Astrocyte (in vitro differentiated cells and primary cell): Measurements from ENCODE around the gene ZRANB1. TPM values are rescaled to one million over a fixed set of nuclear protein-coding genes. Genes with fewer than 3 reads are reported as not detected.
A peak's percentile ranks its signal among the peaks of the same experiment; 100 is the strongest.

Experiments
- DNase-seq: peaks from one replicate; pipeline ENCODE4 v3.0.0-alpha.2; 2010; ENCODE audit warnings: low read depth
- FAIRE-seq: peaks from 2 replicates; lab custom pipeline; 2011; peaks lifted over from hg19 to GRCh38; lab: Jason Lieb, UNC
- H2AFZ ChIP-seq: 2 replicates; pipeline ENCODE4 v1.6.0; 2012; ENCODE audit warnings: low read depth, low read length, inconsistent platforms
- H3K27ac ChIP-seq: 2 replicates; pipeline ENCODE4 v1.5.1; 2011; ENCODE audit warnings: low read depth, low read length, inconsistent platforms
- H3K27me3 ChIP-seq: 2 replicates; pipeline ENCODE4 v1.6.0; 2011; ENCODE audit warnings: low read length, inconsistent platforms; ENCODE audit not compliant: insufficient read depth
- H3K36me3 ChIP-seq: 2 replicates; pipeline ENCODE4 v1.5.1; 2011; ENCODE audit warnings: low read length, inconsistent platforms; ENCODE audit not compliant: insufficient read depth
- H3K4me1 ChIP-seq: 2 replicates; pipeline ENCODE4 v1.5.1; 2011; ENCODE audit warnings: low read length, inconsistent platforms; ENCODE audit not compliant: insufficient read depth
- H3K4me2 ChIP-seq: 2 replicates; pipeline ENCODE4 v1.6.0; 2012; ENCODE audit warnings: low read length, inconsistent platforms
- H3K4me3 ChIP-seq: 2 replicates; pipeline ENCODE4 v1.5.1; 2011; ENCODE audit warnings: low read depth, mild to moderate bottlenecking, low read length, inconsistent platforms; ENCODE audit not compliant: insufficient read depth
- H3K79me2 ChIP-seq: 2 replicates; pipeline ENCODE4 v1.6.0; 2012; ENCODE audit warnings: mild to moderate bottlenecking, low read length, inconsistent platforms; ENCODE audit not compliant: insufficient read depth
- H3K9ac ChIP-seq: 2 replicates; pipeline ENCODE4 v1.6.0; 2012; ENCODE audit warnings: mild to moderate bottlenecking, low read length, inconsistent platforms
- H3K9me3 ChIP-seq: 2 replicates; pipeline ENCODE4 v1.5.1; 2012; ENCODE audit warnings: low read depth, mild to moderate bottlenecking, low read length, inconsistent platforms; ENCODE audit not compliant: insufficient read depth
- H4K20me1 ChIP-seq: 2 replicates; pipeline ENCODE4 v1.6.0; 2012; ENCODE audit warnings: low read length, inconsistent platforms; ENCODE audit not compliant: insufficient read depth
- H3K27ac Mint-ChIP-seq: one replicate; pipeline ENCODE4 v1.8.0; 2021; ENCODE audit warnings: mild to moderate bottlenecking, mixed read lengths; ENCODE audit not compliant: unreplicated experiment
- H3K27me3 Mint-ChIP-seq: one replicate; pipeline ENCODE4 v1.8.0; 2021; ENCODE audit warnings: low read depth, mixed read lengths; ENCODE audit not compliant: unreplicated experiment
- H3K36me3 Mint-ChIP-seq: one replicate; pipeline ENCODE4 v1.8.0; 2021; ENCODE audit warnings: low read depth, mixed read lengths; ENCODE audit not compliant: unreplicated experiment
- H3K4me1 Mint-ChIP-seq: one replicate; pipeline ENCODE4 v1.8.0; 2021; ENCODE audit warnings: low read depth, mixed read lengths; ENCODE audit not compliant: unreplicated experiment
- H3K4me3 Mint-ChIP-seq: one replicate; pipeline ENCODE4 v1.8.0; 2021; ENCODE audit warnings: mild to moderate bottlenecking, moderate library complexity, mixed read lengths; ENCODE audit not compliant: unreplicated experiment
- H3K9me3 Mint-ChIP-seq: one replicate; pipeline ENCODE4 v1.8.0; 2021; ENCODE audit warnings: mild to moderate bottlenecking, mixed read lengths; ENCODE audit not compliant: unreplicated experiment
- CTCF ChIP-seq: IDR thresholded peaks from 2 replicates; pipeline ENCODE4 v1.5.1; 2011; ENCODE audit warnings: low read depth, mild to moderate bottlenecking, inconsistent platforms, low read length, moderate library complexity; ENCODE audit not compliant: insufficient read depth
- EZH2 ChIP-seq: IDR thresholded peaks from 2 replicates; pipeline ENCODE4 v1.6.1; 2012; ENCODE audit warnings: mild to moderate bottlenecking, low read length, inconsistent platforms; ENCODE audit not compliant: insufficient read depth
- total RNA-seq: library from RNA; stranded (reverse); gene quantifications from 2 replicates; pipeline ENCODE4 v1.2.1, GENCODE V29; 2021

ZRANB1 gene
- total RNA-seq, 1 donor from 2014 or later: 24.9 TPM

- H2AFZ ChIP-seq: no peak overlapping the region
- DNase-seq (peak; percentile 9), FAIRE-seq (no peak)
- H3K4me2 ChIP-seq: peak overlapping the region; percentile 7
- peaks cover 18% of the 10 kb centered on the region for H3K4me1 Mint-ChIP-seq
- peaks cover 7% of the 10 kb centered on the region for H3K4me1 ChIP-seq
- peaks cover 37% of the 10 kb centered on the region for H3K79me2 ChIP-seq
- H3K36me3 ChIP-seq: peaks cover 6% of the 10 kb centered on the region
- H3K36me3 Mint-ChIP-seq: peaks cover 22% of the 10 kb centered on the region
- peaks cover 63% of the 10 kb centered on the region for H4K20me1 ChIP-seq
- no peaks in the 10 kb centered on the region for H3K9me3 ChIP-seq
- no peaks in the 10 kb centered on the region for H3K27me3 ChIP-seq
- no peak overlapping the region for H3K27ac ChIP-seq
- no peaks in the 10 kb centered on the region for H3K27me3 Mint-ChIP-seq
- no peak overlapping the region for H3K4me3 ChIP-seq
- TF ChIP-seq EZH2: no peak
- TF ChIP-seq CTCF: no peak
- H3K9ac ChIP-seq: no peak overlapping the region
- no peaks in the 10 kb centered on the region for H3K9me3 Mint-ChIP-seq
- H3K27ac Mint-ChIP-seq: no peak overlapping the region
- H3K4me3 Mint-ChIP-seq: no peak overlapping the region
These were observed 29.4 kb downstream of the ZRANB1 start for GRCh38 chr10:124971276-124971675.

- peaks cover 15% of the 10 kb centered on the region for H3K36me3 Mint-ChIP-seq
- Histone ChIP-seq H3K36me3 (peaks cover 6% of the 10 kb centered on the region), H3K9ac (no peak overlapping the region), H3K79me2 (peaks cover 30% of the 10 kb centered on the region), H3K9me3 (no peaks in the 10 kb centered on the region), H2AFZ (no peak overlapping the region), H4K20me1 (peaks cover 65% of the 10 kb centered on the region), H3K27me3 (no peaks in the 10 kb centered on the region), H3K4me1 (peaks cover 8% of the 10 kb centered on the region), H3K27ac (no peak overlapping the region), H3K4me3 (no peak overlapping the region), H3K4me2 (no peak overlapping the region)
- H3K4me1 Mint-ChIP-seq: peaks cover 15% of the 10 kb centered on the region
- no peak overlapping the region for H3K27ac Mint-ChIP-seq
- H3K9me3 Mint-ChIP-seq: no peaks in the 10 kb centered on the region
- FAIRE-seq (no peak), DNase-seq (no peak)
- H3K4me3 Mint-ChIP-seq: no peak overlapping the region
- TF ChIP-seq EZH2: no peak
- TF ChIP-seq CTCF: no peak
- no peaks in the 10 kb centered on the region for H3K27me3 Mint-ChIP-seq
These were observed 30.7 kb downstream of the ZRANB1 start for GRCh38 chr10:124972637-124973036.

- no peak overlapping the region for H2AFZ ChIP-seq
- H3K9ac ChIP-seq: no peak overlapping the region
- H3K4me3 Mint-ChIP-seq: no peak overlapping the region
- H3K36me3 ChIP-seq: peaks cover 6% of the 10 kb centered on the region
- H3K4me2 ChIP-seq: no peak overlapping the region
- no peaks in the 10 kb centered on the region for H3K27me3 Mint-ChIP-seq
- peaks cover 63% of the 10 kb centered on the region for H4K20me1 ChIP-seq
- H3K4me3 ChIP-seq: no peak overlapping the region
- peaks cover 23% of the 10 kb centered on the region for H3K79me2 ChIP-seq
- no peaks in the 10 kb centered on the region for H3K27me3 ChIP-seq
- no peak for TF ChIP-seq EZH2
- no peak for TF ChIP-seq CTCF
- H3K36me3 Mint-ChIP-seq: peaks cover 9% of the 10 kb centered on the region
- peaks cover 21% of the 10 kb centered on the region for H3K4me1 Mint-ChIP-seq
- DNase-seq: no peak
- H3K4me1 ChIP-seq: peaks cover 8% of the 10 kb centered on the region
- peak overlapping the region; percentile 18 for H3K27ac Mint-ChIP-seq
- H3K9me3 Mint-ChIP-seq: no peaks in the 10 kb centered on the region
- H3K27ac ChIP-seq: no peak overlapping the region
- no peaks in the 10 kb centered on the region for H3K9me3 ChIP-seq
- FAIRE-seq: no peak
These were observed 32.2 kb downstream of the ZRANB1 start for GRCh38 chr10:124974131-124974530.
